ENCODE measurements around the gene UBA1. TPM values are rescaled to one million over a fixed set of nuclear protein-coding genes. Genes with fewer than 3 reads are reported as not detected.
A peak's percentile ranks its signal among the peaks of the same experiment; 100 is the strongest.

UBA1 gene
- total RNA-seq, 1 donor from 2014 or later, result 350 TPM

- Mint-ChIP-seq H3K9me3 (no peaks in the 10 kb centered on the region), H3K4me1 (peaks cover 16% of the 10 kb centered on the region), H3K27ac (no peak overlapping the region), H3K4me3 (no peak overlapping the region), H3K27me3 (ENCODE audit: low read depth) (no peaks in the 10 kb centered on the region), H3K36me3 (peaks cover 74% of the 10 kb centered on the region)
- TF ChIP-seq, protein P1, sequence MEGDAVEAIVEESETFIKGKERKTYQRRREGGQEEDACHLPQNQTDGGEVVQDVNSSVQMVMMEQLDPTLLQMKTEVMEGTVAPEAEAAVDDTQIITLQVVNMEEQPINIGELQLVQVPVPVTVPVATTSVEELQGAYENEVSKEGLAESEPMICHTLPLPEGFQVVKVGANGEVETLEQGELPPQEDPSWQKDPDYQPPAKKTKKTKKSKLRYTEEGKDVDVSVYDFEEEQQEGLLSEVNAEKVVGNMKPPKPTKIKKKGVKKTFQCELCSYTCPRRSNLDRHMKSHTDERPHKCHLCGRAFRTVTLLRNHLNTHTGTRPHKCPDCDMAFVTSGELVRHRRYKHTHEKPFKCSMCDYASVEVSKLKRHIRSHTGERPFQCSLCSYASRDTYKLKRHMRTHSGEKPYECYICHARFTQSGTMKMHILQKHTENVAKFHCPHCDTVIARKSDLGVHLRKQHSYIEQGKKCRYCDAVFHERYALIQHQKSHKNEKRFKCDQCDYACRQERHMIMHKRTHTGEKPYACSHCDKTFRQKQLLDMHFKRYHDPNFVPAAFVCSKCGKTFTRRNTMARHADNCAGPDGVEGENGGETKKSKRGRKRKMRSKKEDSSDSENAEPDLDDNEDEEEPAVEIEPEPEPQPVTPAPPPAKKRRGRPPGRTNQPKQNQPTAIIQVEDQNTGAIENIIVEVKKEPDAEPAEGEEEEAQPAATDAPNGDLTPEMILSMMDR (IDR thresholded peaks at IDR 0.05; ENCODE audit: unreplicated experiment), result no peak
- DNase-seq (ENCODE audit: low spot score in 2 of 2, unreplicated experiment in 2 of 2), result no peak
Observed at GRCh38 chrX:47202316-47202715, 8.7 kb downstream of the UBA1 start.

DNA sequence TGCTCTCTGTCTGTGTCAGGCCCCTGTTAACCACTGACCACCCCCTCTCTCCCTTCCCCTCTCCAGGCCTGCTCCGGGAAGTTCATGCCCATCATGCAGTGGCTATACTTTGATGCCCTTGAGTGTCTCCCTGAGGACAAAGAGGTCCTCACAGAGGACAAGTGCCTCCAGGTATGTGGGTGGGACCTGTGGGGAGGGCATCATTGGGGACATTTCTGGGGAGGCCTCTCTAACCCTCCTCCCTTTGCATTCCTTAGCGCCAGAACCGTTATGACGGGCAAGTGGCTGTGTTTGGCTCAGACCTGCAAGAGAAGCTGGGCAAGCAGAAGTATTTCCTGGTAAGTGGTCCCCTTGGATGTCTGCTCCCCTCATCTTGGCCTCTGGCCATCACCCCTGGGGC is 9.2 kb downstream of the UBA1 start:
- TF ChIP-seq, protein P1 (IDR thresholded peaks at IDR 0.05; ENCODE audit: unreplicated experiment), result no peak
- no peak overlapping the region for H3K4me3 Mint-ChIP-seq
- no peaks in the 10 kb centered on the region for H3K27me3 Mint-ChIP-seq (ENCODE audit: low read depth)
- peaks cover 10% of the 10 kb centered on the region for H3K4me1 Mint-ChIP-seq
- no peaks in the 10 kb centered on the region for H3K9me3 Mint-ChIP-seq
- DNase-seq (ENCODE audit: low spot score in 2 of 2, unreplicated experiment in 2 of 2), result no peak
- H3K36me3 Mint-ChIP-seq, result peaks cover 73% of the 10 kb centered on the region
- H3K27ac Mint-ChIP-seq, result no peak overlapping the region

GRCh38 chrX:47204970-47205369 is 11.3 kb downstream of the UBA1 start:
- H3K4me1 Mint-ChIP-seq, result no peaks in the 10 kb centered on the region
- TF ChIP-seq, protein P1 (IDR thresholded peaks at IDR 0.05; ENCODE audit: unreplicated experiment), result no peak
- DNase-seq (ENCODE audit: low spot score in 2 of 2, unreplicated experiment in 2 of 2), result no peak
- peaks cover 64% of the 10 kb centered on the region for H3K36me3 Mint-ChIP-seq
- peak overlapping the region; percentile 52 for H3K27ac Mint-ChIP-seq
- H3K4me3 Mint-ChIP-seq, result no peak overlapping the region
- H3K9me3 Mint-ChIP-seq, result no peaks in the 10 kb centered on the region
- H3K27me3 Mint-ChIP-seq (ENCODE audit: low read depth), result no peaks in the 10 kb centered on the region

GRCh38 chrX:47206316-47206715 is 12.7 kb downstream of the UBA1 start:
- Mint-ChIP-seq H3K27ac (no peak overlapping the region), H3K4me3 (no peak overlapping the region), H3K4me1 (no peaks in the 10 kb centered on the region), H3K9me3 (no peaks in the 10 kb centered on the region), H3K27me3 (ENCODE audit: low read depth) (no peaks in the 10 kb centered on the region), H3K36me3 (peaks cover 63% of the 10 kb centered on the region)
- TF ChIP-seq, protein P1 (IDR thresholded peaks at IDR 0.05; ENCODE audit: unreplicated experiment), result no peak
- no peak for DNase-seq (ENCODE audit: low spot score in 2 of 2, unreplicated experiment in 2 of 2)

DNA sequence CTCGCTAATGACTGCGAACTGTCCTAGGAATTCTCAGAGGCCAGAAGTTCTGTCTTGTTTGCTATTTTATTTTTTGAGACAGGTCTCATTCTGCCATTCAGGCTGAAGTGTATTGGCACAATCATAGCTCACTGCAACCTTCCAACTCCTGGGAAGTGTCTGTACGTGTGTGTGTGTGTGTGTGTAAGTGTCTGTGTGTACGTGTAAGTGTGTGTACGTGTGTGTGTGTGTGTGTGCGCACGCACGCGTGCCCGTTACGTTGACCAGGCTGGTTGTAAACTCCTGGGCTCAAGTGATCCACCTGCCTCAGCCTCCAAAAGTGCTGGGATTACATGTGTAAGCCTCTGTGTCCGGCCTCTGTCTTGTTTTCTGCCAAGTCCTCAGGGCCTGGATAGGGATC is 14.5 kb downstream of the UBA1 start:
- Mint-ChIP-seq H3K36me3 (peaks cover 66% of the 10 kb centered on the region), H3K9me3 (no peaks in the 10 kb centered on the region), H3K4me3 (no peak overlapping the region), H3K4me1 (no peaks in the 10 kb centered on the region), H3K27me3 (ENCODE audit: low read depth) (no peaks in the 10 kb centered on the region), H3K27ac (no peak overlapping the region)
- TF ChIP-seq, protein P1 (IDR thresholded peaks at IDR 0.05; ENCODE audit: unreplicated experiment), result no peak
- DNase-seq (ENCODE audit: low spot score in 2 of 2, unreplicated experiment in 2 of 2), result no peak
